ENCODE measurements around the gene SLIT3.
"Not testable (repeated sequence)": the region's sequence is repeated elsewhere in the genome, so short reads cannot be mapped to it uniquely, and the experiment has no call there.

The SLIT3 gene

GRCh38 chr5:168646335-168646734, 654.6 kb downstream of the SLIT3 start:
- Mint-ChIP-seq H3K4me3 (no peak overlapping the region), H3K4me1 (no peaks in the 10 kb centered on the region), H3K27ac (no peak overlapping the region), H3K9me3 (peaks cover 5 to 11% of the 10 kb centered on the region in 2 donors), H3K36me3 (no peaks in the 10 kb centered on the region), H3K27me3 (peaks cover 5 to 6% of the 10 kb centered on the region in 2 donors)
- ATAC-seq (replicated peaks): no peak
- DNase-seq: no peak

- Mint-ChIP-seq H3K4me3 (no peak overlapping the region), H3K4me1 (no peaks in the 10 kb centered on the region), H3K27me3 (peaks cover 0 to 5% of the 10 kb centered on the region in 2 donors), H3K27ac (no peak overlapping the region), H3K9me3 (peaks cover 5 to 11% of the 10 kb centered on the region in 2 donors), H3K36me3 (no peaks in the 10 kb centered on the region)
- ATAC-seq (replicated peaks) (no peak), DNase-seq (no peak)
These were observed 655.7 kb downstream of the SLIT3 start for GRCh38 chr5:168645195-168645594.

GRCh38 chr5:168642019-168642418, 658.9 kb downstream of the SLIT3 start:
- Mint-ChIP-seq H3K36me3 (no peaks in the 10 kb centered on the region), H3K4me1 (no peaks in the 10 kb centered on the region), H3K4me3 (no peak overlapping the region), H3K27me3 (no peaks in the 10 kb centered on the region), H3K9me3 (peaks cover 4 to 5% of the 10 kb centered on the region in 2 donors), H3K27ac (no peak overlapping the region)
- DNase-seq (no peak), ATAC-seq (replicated peaks) (no peak)

GRCh38 chr5:168638846-168639245, 662.1 kb downstream of the SLIT3 start:
- not testable (repeated sequence) for H3K9me3 Mint-ChIP-seq

GRCh38 chr5:168637793-168638192, 663.1 kb downstream of the SLIT3 start:
- H3K27ac Mint-ChIP-seq: no peak overlapping the region
- peaks cover 0 to 6% of the 10 kb centered on the region in 2 donors for H3K27me3 Mint-ChIP-seq
- H3K9me3 Mint-ChIP-seq: peaks cover 0 to 7% of the 10 kb centered on the region in 2 donors
- no peak for ATAC-seq (replicated peaks)
- no peaks in the 10 kb centered on the region for H3K4me1 Mint-ChIP-seq
- H3K36me3 Mint-ChIP-seq: no peaks in the 10 kb centered on the region
- H3K4me3 Mint-ChIP-seq: no peak overlapping the region
- no peak for DNase-seq

More at GRCh38 chr5:168638846-168639245, 662.1 kb downstream of the SLIT3 start:
- H3K4me1 Mint-ChIP-seq; H3K36me3 Mint-ChIP-seq; H3K27ac Mint-ChIP-seq; H3K4me3 Mint-ChIP-seq; ATAC-seq (replicated peaks); H3K27me3 Mint-ChIP-seq; DNase-seq: not testable (repeated sequence)

- Mint-ChIP-seq H3K4me1 (no peaks in the 10 kb centered on the region), H3K27me3 (peaks cover 0 to 6% of the 10 kb centered on the region in 2 donors), H3K36me3 (no peaks in the 10 kb centered on the region), H3K4me3 (no peak overlapping the region), H3K27ac (no peak overlapping the region), H3K9me3 (peaks cover 0 to 7% of the 10 kb centered on the region in 2 donors)
- DNase-seq: no peak
- no peak for ATAC-seq (replicated peaks)
These were observed 663.7 kb downstream of the SLIT3 start for GRCh38 chr5:168637281-168637680.

- H3K27ac Mint-ChIP-seq; H3K4me3 Mint-ChIP-seq; H3K36me3 Mint-ChIP-seq; ATAC-seq (replicated peaks); H3K4me1 Mint-ChIP-seq; DNase-seq; H3K9me3 Mint-ChIP-seq: not testable (repeated sequence)
- peaks cover 28 to 32% of the 10 kb centered on the region in 2 donors for H3K27me3 Mint-ChIP-seq
These were observed 670.0 kb downstream of the SLIT3 start for GRCh38 chr5:168630958-168631357.

- Mint-ChIP-seq H3K4me3 (no peak overlapping the region), H3K27ac (no peak overlapping the region), H3K4me1 (no peaks in the 10 kb centered on the region), H3K36me3 (peaks cover 0 to 4% of the 10 kb centered on the region in 2 donors), H3K27me3 (peaks cover 16 to 24% of the 10 kb centered on the region in 2 donors), H3K9me3 (peaks cover 0 to 4% of the 10 kb centered on the region in 2 donors)
- no peak for DNase-seq
- ATAC-seq (replicated peaks): no peak
These were observed 676.0 kb downstream of the SLIT3 start for GRCh38 chr5:168624850-168625364.

GRCh38 chr5:168620807-168621206, 680.1 kb downstream of the SLIT3 start:
- no peaks in the 10 kb centered on the region for H3K9me3 Mint-ChIP-seq
- H3K27ac Mint-ChIP-seq: no peak overlapping the region
- H3K27me3 Mint-ChIP-seq: peaks cover 8 to 9% of the 10 kb centered on the region in 2 donors
- no peaks in the 10 kb centered on the region for H3K36me3 Mint-ChIP-seq
- H3K4me3 Mint-ChIP-seq: no peak overlapping the region
- no peaks in the 10 kb centered on the region for H3K4me1 Mint-ChIP-seq
- ATAC-seq (replicated peaks): no peak
- no peak for DNase-seq

- H3K36me3 Mint-ChIP-seq: no peaks in the 10 kb centered on the region
- DNase-seq (no peak), ATAC-seq (replicated peaks) (no peak)
- H3K4me1 Mint-ChIP-seq: peaks cover 0 to 6% of the 10 kb centered on the region in 2 donors
- no peak overlapping the region for H3K27ac Mint-ChIP-seq
- H3K9me3 Mint-ChIP-seq: peaks cover 0 to 3% of the 10 kb centered on the region in 2 donors
- peaks cover 3 to 16% of the 10 kb centered on the region in 2 donors for H3K27me3 Mint-ChIP-seq
- no peak overlapping the region for H3K4me3 Mint-ChIP-seq
These were observed 686.3 kb downstream of the SLIT3 start for GRCh38 chr5:168614661-168615060.

GRCh38 chr5:168613996-168614395, 686.9 kb downstream of the SLIT3 start:
- Mint-ChIP-seq H3K4me1 (peaks cover 0 to 6% of the 10 kb centered on the region in 2 donors), H3K27ac (no peak overlapping the region), H3K27me3 (peaks cover 3 to 16% of the 10 kb centered on the region in 2 donors), H3K36me3 (no peaks in the 10 kb centered on the region), H3K4me3 (no peak overlapping the region), H3K9me3 (peaks cover 0 to 3% of the 10 kb centered on the region in 2 donors)
- ATAC-seq (replicated peaks): no peak
- DNase-seq: no peak

GRCh38 chr5:168613396-168613795, 687.5 kb downstream of the SLIT3 start:
- no peak overlapping the region for H3K27ac Mint-ChIP-seq
- no peak overlapping the region for H3K4me3 Mint-ChIP-seq
- peaks cover 0 to 3% of the 10 kb centered on the region in 2 donors for H3K9me3 Mint-ChIP-seq
- ATAC-seq (replicated peaks) (no peak), DNase-seq (no peak)
- H3K4me1 Mint-ChIP-seq: peaks cover 0 to 6% of the 10 kb centered on the region in 2 donors
- peaks cover 3 to 16% of the 10 kb centered on the region in 2 donors for H3K27me3 Mint-ChIP-seq
- no peaks in the 10 kb centered on the region for H3K36me3 Mint-ChIP-seq

GRCh38 chr5:168612996-168613395, 687.9 kb downstream of the SLIT3 start:
- Mint-ChIP-seq H3K27ac (no peak overlapping the region), H3K27me3 (peaks cover 3 to 16% of the 10 kb centered on the region in 2 donors)

GRCh38 chr5:168612123-168612522, 688.8 kb downstream of the SLIT3 start:
- peaks cover 2 to 6% of the 10 kb centered on the region in 2 donors for H3K4me1 Mint-ChIP-seq
- no peak overlapping the region for H3K4me3 Mint-ChIP-seq
- H3K27me3 Mint-ChIP-seq: peaks cover 6 to 20% of the 10 kb centered on the region in 2 donors
- no peak overlapping the region for H3K27ac Mint-ChIP-seq
- DNase-seq (no peak), ATAC-seq (replicated peaks) (no peak)
- H3K9me3 Mint-ChIP-seq: peaks cover 0 to 3% of the 10 kb centered on the region in 2 donors
- no peaks in the 10 kb centered on the region for H3K36me3 Mint-ChIP-seq

More at GRCh38 chr5:168612996-168613395, 687.9 kb downstream of the SLIT3 start:
- Mint-ChIP-seq H3K9me3 (peaks cover 0 to 3% of the 10 kb centered on the region in 2 donors), H3K4me1 (peaks cover 0 to 6% of the 10 kb centered on the region in 2 donors), H3K4me3 (no peak overlapping the region), H3K36me3 (no peaks in the 10 kb centered on the region)
- no peak for DNase-seq
- ATAC-seq (replicated peaks): peak; percentile 57 to 67
